Measurements from ENCODE around the gene ICA1.

ICA1 gene

GRCh38 chr7:8113184-8113583, 148.8 kb downstream of the ICA1 start:
- Histone ChIP-seq H3K4me1 (ENCODE audit: low read length) (peaks cover 32% of the 10 kb centered on the region), H3F3A (ENCODE audit: insufficient read depth, low read length) (peaks cover 18% of the 10 kb centered on the region), H2AFZ (ENCODE audit: low read length) (no peak overlapping the region), H3K4me3 (ENCODE audit: low read length) (no peak overlapping the region), H3K79me2 (ENCODE audit: low read length) (no peaks in the 10 kb centered on the region), H3K9me3 (replicated peaks; ENCODE audit: insufficient read depth, low read length) (no peaks in the 10 kb centered on the region), H3K9me2 (replicated peaks; ENCODE audit: insufficient read depth, low read length) (no peaks in the 10 kb centered on the region), H4K20me1 (ENCODE audit: insufficient read depth, low read length) (no peaks in the 10 kb centered on the region), H3K4me2 (ENCODE audit: low read depth, low read length) (no peak overlapping the region), H3K27me3 (replicated peaks; ENCODE audit: insufficient read depth, low read length) (no peaks in the 10 kb centered on the region), H3K27ac (ENCODE audit: low read length) (no peak overlapping the region), H3K9ac (ENCODE audit: low read length) (no peak overlapping the region), H3K36me3 (replicated peaks; ENCODE audit: insufficient read depth, low read length) (no peaks in the 10 kb centered on the region)
- TF ChIP-seq EZH2 (optimal IDR thresholded peaks at IDR 0.05; ENCODE audit: low read depth, low read length): no peak
- no peak for TF ChIP-seq EZH2phosphoT487 (IDR thresholded peaks at IDR 0.05; ENCODE audit: low read length)
- TF ChIP-seq CTCF (IDR thresholded peaks at IDR 0.05; ENCODE audit: low read length): no peak
- DNase-seq: no peak

GRCh38 chr7:8112685-8113084, 149.3 kb downstream of the ICA1 start:
- Histone ChIP-seq H3K4me2 (ENCODE audit: low read depth, low read length) (no peak overlapping the region), H3K36me3 (replicated peaks; ENCODE audit: insufficient read depth, low read length) (no peaks in the 10 kb centered on the region), H3K27me3 (replicated peaks; ENCODE audit: insufficient read depth, low read length) (no peaks in the 10 kb centered on the region), H3K27ac (ENCODE audit: low read length) (no peak overlapping the region), H3K9ac (ENCODE audit: low read length) (no peak overlapping the region), H2AFZ (ENCODE audit: low read length) (no peak overlapping the region), H3F3A (ENCODE audit: insufficient read depth, low read length) (peaks cover 18% of the 10 kb centered on the region), H3K4me3 (ENCODE audit: low read length) (no peak overlapping the region), H3K9me2 (replicated peaks; ENCODE audit: insufficient read depth, low read length) (no peaks in the 10 kb centered on the region), H3K4me1 (ENCODE audit: low read length) (peaks cover 32% of the 10 kb centered on the region), H3K79me2 (ENCODE audit: low read length) (no peaks in the 10 kb centered on the region), H3K9me3 (replicated peaks; ENCODE audit: insufficient read depth, low read length) (no peaks in the 10 kb centered on the region), H4K20me1 (ENCODE audit: insufficient read depth, low read length) (no peaks in the 10 kb centered on the region)
- TF ChIP-seq EZH2phosphoT487 (IDR thresholded peaks at IDR 0.05; ENCODE audit: low read length) (no peak), EZH2 (optimal IDR thresholded peaks at IDR 0.05; ENCODE audit: low read depth, low read length) (no peak)
- DNase-seq: no peak

- Histone ChIP-seq H3K9me3 (replicated peaks; ENCODE audit: insufficient read depth, low read length) (no peaks in the 10 kb centered on the region), H4K20me1 (ENCODE audit: insufficient read depth, low read length) (no peaks in the 10 kb centered on the region), H3K79me2 (ENCODE audit: low read length) (no peaks in the 10 kb centered on the region), H3K27ac (ENCODE audit: low read length) (no peak overlapping the region), H2AFZ (ENCODE audit: low read length) (no peak overlapping the region), H3K4me3 (ENCODE audit: low read length) (no peak overlapping the region), H3K4me1 (ENCODE audit: low read length) (peaks cover 32% of the 10 kb centered on the region), H3K4me2 (ENCODE audit: low read depth, low read length) (no peak overlapping the region), H3K27me3 (replicated peaks; ENCODE audit: insufficient read depth, low read length) (no peaks in the 10 kb centered on the region), H3F3A (ENCODE audit: insufficient read depth, low read length) (peaks cover 18% of the 10 kb centered on the region), H3K9me2 (replicated peaks; ENCODE audit: insufficient read depth, low read length) (no peaks in the 10 kb centered on the region), H3K9ac (ENCODE audit: low read length) (no peak overlapping the region), H3K36me3 (replicated peaks; ENCODE audit: insufficient read depth, low read length) (no peaks in the 10 kb centered on the region)
- no peak for DNase-seq
- TF ChIP-seq EZH2phosphoT487 (IDR thresholded peaks at IDR 0.05; ENCODE audit: low read length): no peak
- TF ChIP-seq CTCF (IDR thresholded peaks at IDR 0.05; ENCODE audit: low read length): no peak
- TF ChIP-seq EZH2 (optimal IDR thresholded peaks at IDR 0.05; ENCODE audit: low read depth, low read length): no peak
These were observed 150.5 kb downstream of the ICA1 start for GRCh38 chr7:8111282-8111960.
